Stimulated activated naive CD8-positive, alpha-beta T cell treated with anti-CD3 and anti-CD28 coated beads, Interleukin-15, amount 100 ng/mL, for 72 hours (primary cell): ENCODE measurements around the gene SLC12A2.

Source experiments
- ATAC-seq: fragments of 150-1000 bp; cut with Tn5 transposase; 2 replicates; pipeline ENCODE4 v1.10.0; 2021; ENCODE audit warnings: mild to moderate bottlenecking, moderate library complexity
- DNase-seq, 2 donors: peaks; one replicate each; pipeline ENCODE4 v3.0.0; 2021 to 2022
- H3K27ac Mint-ChIP-seq, 2 donors: one replicate each; pipeline ENCODE4 v1.8.0; 2022; ENCODE audit warnings: mild to moderate bottlenecking in 2 of 2, mixed read lengths in 2 of 2, moderate library complexity in 2 of 2
- H3K27me3 Mint-ChIP-seq: one replicate; pipeline ENCODE4 v1.8.0; 2022; ENCODE audit warnings: mixed read lengths
- H3K4me1 Mint-ChIP-seq: one replicate; pipeline ENCODE4 v1.8.0; 2022; ENCODE audit warnings: mild to moderate bottlenecking, mixed read lengths
- H3K4me3 Mint-ChIP-seq, 2 donors: one replicate each; pipeline ENCODE4 v1.8.0; 2022; ENCODE audit warnings: mild to moderate bottlenecking in 2 of 2, mixed read lengths in 2 of 2, moderate library complexity in 1 of 2
- H3K9me3 Mint-ChIP-seq, 2 donors: one replicate each; pipeline ENCODE4 v1.8.0; 2022; ENCODE audit warnings: mixed read lengths in 2 of 2

SLC12A2 gene

DNA sequence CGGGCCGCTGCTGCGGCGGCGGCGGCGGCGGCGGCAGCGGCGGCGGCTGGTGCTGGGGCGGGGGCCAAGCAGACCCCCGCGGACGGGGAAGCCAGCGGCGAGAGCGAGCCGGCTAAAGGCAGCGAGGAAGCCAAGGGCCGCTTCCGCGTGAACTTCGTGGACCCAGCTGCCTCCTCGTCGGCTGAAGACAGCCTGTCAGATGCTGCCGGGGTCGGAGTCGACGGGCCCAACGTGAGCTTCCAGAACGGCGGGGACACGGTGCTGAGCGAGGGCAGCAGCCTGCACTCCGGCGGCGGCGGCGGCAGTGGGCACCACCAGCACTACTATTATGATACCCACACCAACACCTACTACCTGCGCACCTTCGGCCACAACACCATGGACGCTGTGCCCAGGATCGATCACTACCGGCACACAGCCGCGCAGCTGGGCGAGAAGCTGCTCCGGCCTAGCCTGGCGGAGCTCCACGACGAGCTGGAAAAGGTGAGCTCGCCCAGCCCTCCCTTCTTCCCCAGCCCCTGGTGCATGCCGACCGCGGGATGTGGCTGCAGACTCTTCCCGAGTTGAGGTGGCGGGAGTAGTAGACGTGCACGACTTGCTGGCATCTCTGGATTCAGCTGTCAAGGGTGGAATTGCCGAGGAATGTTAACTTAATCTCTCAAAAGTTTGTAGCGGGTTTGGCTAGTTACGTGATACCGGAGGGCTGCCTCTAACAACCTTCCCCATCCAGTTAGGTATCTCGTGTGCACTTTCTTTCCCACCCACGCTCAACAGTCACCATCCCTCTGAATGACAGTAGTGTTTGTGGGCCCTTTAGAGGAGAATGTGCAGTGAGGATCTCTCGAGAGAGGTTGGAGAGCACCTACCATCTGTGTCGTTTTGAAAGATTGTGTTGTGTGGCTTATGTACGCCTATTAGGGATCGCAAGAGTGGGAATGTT lies 932 bp downstream of the SLC12A2 start:
- H3K4me3 Mint-ChIP-seq, result peak overlapping the region; percentile 75 to 89
- peak; percentile 37 for ATAC-seq
- H3K9me3 Mint-ChIP-seq, result no peaks in the 10 kb centered on the region
- peak overlapping the region; percentile 75 to 84 for H3K27ac Mint-ChIP-seq
- DNase-seq, result peak; percentile 55 to 60
- H3K4me1 Mint-ChIP-seq, result peaks cover 49% of the 10 kb centered on the region
- no peaks in the 10 kb centered on the region for H3K27me3 Mint-ChIP-seq

- no peaks in the 10 kb centered on the region for H3K27me3 Mint-ChIP-seq
- H3K4me3 Mint-ChIP-seq, result peak overlapping the region; percentile 75 to 89
- no peak overlapping the region for H3K27ac Mint-ChIP-seq
- no peak for DNase-seq
- H3K9me3 Mint-ChIP-seq, result no peaks in the 10 kb centered on the region
- ATAC-seq, result no peak
- peaks cover 44% of the 10 kb centered on the region for H3K4me1 Mint-ChIP-seq
Measured at GRCh38 chr5:128085413-128085812, 1.8 kb downstream of the SLC12A2 start.

GRCh38 chr5:128091579-128091978 lies 8.0 kb downstream of the SLC12A2 start:
- no peaks in the 10 kb centered on the region for H3K27me3 Mint-ChIP-seq
- DNase-seq (no peak), ATAC-seq (no peak)
- H3K4me1 Mint-ChIP-seq, result peaks cover 37% of the 10 kb centered on the region
- H3K27ac Mint-ChIP-seq, result no peak overlapping the region
- peaks cover 11 to 14% of the 10 kb centered on the region in 2 donors for H3K9me3 Mint-ChIP-seq
- H3K4me3 Mint-ChIP-seq, result no peak overlapping the region

DNA sequence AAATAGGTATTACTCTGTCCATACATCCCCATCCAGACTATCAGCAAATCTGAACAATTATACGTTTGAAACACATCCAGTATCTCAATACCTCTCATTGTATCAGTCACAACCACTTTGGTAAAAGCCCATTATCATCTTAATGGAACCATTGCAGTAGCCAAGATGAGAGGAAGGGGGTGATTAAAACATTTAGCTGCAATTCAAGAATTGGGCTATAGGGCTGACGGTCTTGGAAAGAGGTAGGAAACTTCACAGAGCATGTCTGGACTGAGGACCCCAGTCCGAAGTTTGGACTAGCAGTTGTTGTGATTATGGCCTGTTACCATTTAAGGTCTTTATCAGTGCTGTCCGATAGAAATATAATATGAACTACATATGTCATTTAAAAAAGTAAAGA lies 8.6 kb downstream of the SLC12A2 start:
- Mint-ChIP-seq H3K27me3 (no peaks in the 10 kb centered on the region), H3K9me3 (peaks cover 11 to 14% of the 10 kb centered on the region in 2 donors), H3K4me1 (peaks cover 34% of the 10 kb centered on the region), H3K27ac (no peak overlapping the region), H3K4me3 (no peak overlapping the region)
- DNase-seq (no peak), ATAC-seq (no peak)

- ATAC-seq (no peak), DNase-seq (no peak)
- Mint-ChIP-seq H3K4me3 (no peak overlapping the region), H3K27me3 (no peaks in the 10 kb centered on the region), H3K4me1 (peaks cover 23% of the 10 kb centered on the region), H3K27ac (peak overlapping the region in 1 of 2 donors; percentile 13), H3K9me3 (peaks cover 19 to 25% of the 10 kb centered on the region in 2 donors)
Measured at GRCh38 chr5:128093368-128093767, 9.8 kb downstream of the SLC12A2 start.

DNA sequence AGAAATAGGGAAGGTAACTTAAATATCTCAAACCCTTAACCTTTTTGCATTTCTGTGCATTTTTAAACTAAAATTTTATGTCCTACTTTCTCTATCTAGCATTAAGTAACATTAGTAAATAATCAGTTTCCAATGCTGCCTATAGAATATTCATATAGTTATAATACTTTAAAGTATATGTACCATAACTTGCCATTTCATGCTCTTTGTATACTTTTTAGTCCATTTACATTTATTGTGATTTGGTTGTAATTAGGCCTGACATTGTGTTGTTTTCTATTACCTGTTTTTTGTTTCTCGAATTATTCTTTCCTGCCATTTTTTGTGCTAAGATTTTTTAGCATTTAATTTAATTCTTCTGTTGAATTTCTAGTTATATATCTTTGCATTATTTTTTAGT lies 13.7 kb downstream of the SLC12A2 start:
- Mint-ChIP-seq H3K9me3 (peaks cover 21 to 25% of the 10 kb centered on the region in 2 donors), H3K27me3 (no peaks in the 10 kb centered on the region), H3K4me1 (peaks cover 13% of the 10 kb centered on the region), H3K27ac (no peak overlapping the region), H3K4me3 (no peak overlapping the region)
- no peak for DNase-seq
- no peak for ATAC-seq

GRCh38 chr5:128097781-128098180 lies 14.2 kb downstream of the SLC12A2 start:
- H3K9me3 Mint-ChIP-seq, result peaks cover 21 to 25% of the 10 kb centered on the region in 2 donors
- H3K4me3 Mint-ChIP-seq, result no peak overlapping the region
- H3K27me3 Mint-ChIP-seq, result no peaks in the 10 kb centered on the region
- ATAC-seq (no peak), DNase-seq (no peak)
- H3K27ac Mint-ChIP-seq, result no peak overlapping the region
- peaks cover 12% of the 10 kb centered on the region for H3K4me1 Mint-ChIP-seq

DNA sequence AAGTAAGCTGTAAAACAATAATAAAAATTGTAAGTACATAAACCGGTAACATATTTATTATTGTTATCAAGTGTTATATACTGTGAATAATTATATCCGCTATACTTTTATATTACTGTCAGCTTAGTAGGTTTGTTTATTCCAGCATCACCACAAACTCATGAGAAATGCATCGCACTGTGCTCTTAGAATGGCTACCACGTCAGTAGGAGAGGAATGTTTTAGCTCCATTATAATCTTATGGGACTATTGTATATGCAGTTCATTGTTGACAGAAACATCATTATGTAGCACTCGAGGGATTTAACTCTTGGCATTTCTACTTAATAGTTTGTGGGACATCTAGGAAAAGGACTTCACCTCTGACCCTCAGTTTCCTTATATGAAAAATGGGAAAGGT lies 16.4 kb downstream of the SLC12A2 start:
- H3K27me3 Mint-ChIP-seq, result no peaks in the 10 kb centered on the region
- H3K4me3 Mint-ChIP-seq, result no peak overlapping the region
- H3K9me3 Mint-ChIP-seq, result peaks cover 11 to 15% of the 10 kb centered on the region in 2 donors
- no peak for DNase-seq
- no peaks in the 10 kb centered on the region for H3K4me1 Mint-ChIP-seq
- no peak for ATAC-seq
- no peak overlapping the region for H3K27ac Mint-ChIP-seq

DNA sequence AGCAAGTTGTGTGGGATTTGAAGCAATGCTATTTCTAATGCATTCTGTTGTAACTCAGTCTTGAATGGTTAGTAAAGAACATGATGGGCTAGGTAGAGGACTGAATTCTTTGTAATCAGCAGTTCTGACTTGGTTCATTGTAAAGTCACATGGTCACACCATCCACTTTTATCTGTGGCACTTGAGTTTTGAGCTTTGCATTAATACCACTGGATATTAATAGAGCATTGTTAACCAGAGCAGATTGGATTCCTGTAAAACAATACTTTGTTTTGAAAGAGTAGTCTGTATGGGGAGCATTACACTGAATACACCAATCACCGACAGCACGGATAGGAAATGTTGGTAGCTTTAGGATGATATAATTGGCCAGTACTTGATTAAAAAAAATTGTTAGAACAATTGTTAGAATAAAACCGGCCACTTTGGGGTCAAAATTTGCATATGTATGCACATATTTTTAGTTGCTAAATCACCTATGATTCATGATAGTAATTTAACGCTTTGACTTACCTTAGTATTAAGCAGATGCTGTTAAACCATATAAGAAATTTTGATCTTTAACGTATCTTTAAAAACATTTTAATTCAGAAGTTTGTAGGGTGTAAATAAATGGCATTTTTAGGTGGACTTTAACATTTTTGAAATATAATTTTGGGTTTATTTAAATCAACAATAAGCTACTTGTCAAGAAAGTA lies 17.4 kb downstream of the SLC12A2 start:
- no peaks in the 10 kb centered on the region for H3K27me3 Mint-ChIP-seq
- DNase-seq, result no peak
- no peak for ATAC-seq
- no peak overlapping the region for H3K4me3 Mint-ChIP-seq
- H3K9me3 Mint-ChIP-seq, result peaks cover 11 to 15% of the 10 kb centered on the region in 2 donors
- H3K27ac Mint-ChIP-seq, result no peak overlapping the region
- no peaks in the 10 kb centered on the region for H3K4me1 Mint-ChIP-seq

DNA sequence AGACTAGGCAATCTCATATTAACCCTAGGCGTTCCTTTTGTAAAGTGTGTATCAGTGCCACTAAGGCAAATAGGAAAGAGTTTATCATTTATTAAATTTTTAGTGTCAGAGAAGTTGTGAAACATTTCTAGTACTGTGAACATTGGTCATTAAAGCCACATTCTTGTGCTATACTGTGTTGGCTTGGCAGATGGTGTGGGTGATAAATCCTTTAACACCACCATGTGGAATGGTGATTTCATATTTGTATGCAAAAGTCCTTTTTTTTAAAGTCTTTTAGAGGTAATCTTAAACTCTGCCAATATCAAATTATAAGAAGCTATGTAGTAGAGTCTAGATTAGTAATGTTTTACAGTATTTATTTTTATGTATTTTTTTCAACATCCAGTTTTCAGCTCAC lies 18.1 kb downstream of the SLC12A2 start:
- ATAC-seq, result no peak
- no peaks in the 10 kb centered on the region for H3K27me3 Mint-ChIP-seq
- DNase-seq, result no peak
- peaks cover 11 to 15% of the 10 kb centered on the region in 2 donors for H3K9me3 Mint-ChIP-seq
- H3K4me3 Mint-ChIP-seq, result no peak overlapping the region
- no peak overlapping the region for H3K27ac Mint-ChIP-seq
- H3K4me1 Mint-ChIP-seq, result no peaks in the 10 kb centered on the region

DNA sequence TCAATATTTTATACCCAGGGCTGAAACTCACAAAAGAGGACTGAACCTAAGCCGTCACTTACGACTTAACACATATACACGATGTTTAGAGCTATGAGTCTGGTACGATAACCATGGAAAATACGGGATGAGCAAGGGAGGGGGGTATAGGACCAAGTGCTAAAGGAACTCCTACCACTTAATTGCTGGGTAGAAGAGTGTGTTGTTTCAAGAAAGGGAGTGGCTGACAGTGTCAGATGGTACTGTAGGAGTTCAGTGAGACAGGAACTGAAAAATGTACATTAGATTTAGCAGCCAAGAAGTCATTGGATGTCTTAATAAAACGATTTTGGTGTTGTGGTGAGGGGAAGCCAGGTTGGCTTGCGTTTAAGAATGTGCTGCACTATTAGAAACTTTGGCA lies 21.6 kb downstream of the SLC12A2 start:
- H3K4me3 Mint-ChIP-seq, result no peak overlapping the region
- H3K27me3 Mint-ChIP-seq, result no peaks in the 10 kb centered on the region
- DNase-seq, result no peak

DNA sequence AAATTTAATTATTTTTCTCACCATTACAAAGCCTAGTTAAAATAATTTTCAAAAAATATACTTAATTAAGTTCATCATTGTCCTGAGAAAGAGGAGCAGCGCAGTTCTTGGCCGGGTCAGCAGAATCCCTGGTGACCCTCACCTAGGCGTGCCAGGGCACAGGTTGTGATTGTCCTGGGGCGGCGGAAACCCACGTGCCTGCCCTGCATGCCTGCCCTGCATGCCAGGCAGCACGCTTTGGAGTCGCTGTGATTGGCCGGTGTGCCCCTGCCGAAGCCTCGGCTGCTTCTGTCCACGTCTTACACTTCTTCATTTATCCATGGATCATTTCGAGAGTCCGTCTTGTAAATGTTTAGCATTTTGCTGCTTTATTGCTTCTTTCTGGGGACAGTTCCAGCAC lies 25.6 kb downstream of the SLC12A2 start:
- Mint-ChIP-seq H3K27ac (peak overlapping the region in 1 of 2 donors; percentile 22), H3K4me1 (peaks cover 12% of the 10 kb centered on the region), H3K4me3 (no peak overlapping the region), H3K9me3 (no peaks in the 10 kb centered on the region), H3K27me3 (no peaks in the 10 kb centered on the region)
- DNase-seq, result no peak
- no peak for ATAC-seq

More for the DNA sequence above, 21.6 kb downstream of the SLC12A2 start:
- ATAC-seq, result no peak
- Mint-ChIP-seq H3K4me1 (no peaks in the 10 kb centered on the region), H3K27ac (no peak overlapping the region), H3K9me3 (no peaks in the 10 kb centered on the region)

DNA sequence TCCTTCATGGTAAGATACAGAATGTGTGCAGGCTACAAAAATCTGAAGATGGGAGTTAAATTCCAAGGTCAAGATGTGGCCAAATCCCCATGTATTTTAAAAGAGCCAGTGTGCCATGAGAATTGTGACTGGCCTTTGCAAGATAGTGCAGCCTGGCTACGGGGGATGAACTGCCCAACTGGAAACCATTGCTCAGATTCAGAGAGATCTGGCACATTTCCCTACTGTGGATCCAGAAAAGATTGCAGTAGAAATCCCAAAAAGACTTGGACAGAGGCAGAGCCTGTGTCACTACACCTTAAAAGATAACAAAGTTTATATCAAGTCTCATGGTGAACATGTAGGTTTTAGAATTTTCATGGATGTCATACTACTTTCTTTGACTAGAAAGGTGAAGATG lies 26.2 kb downstream of the SLC12A2 start:
- no peaks in the 10 kb centered on the region for H3K9me3 Mint-ChIP-seq
- H3K27me3 Mint-ChIP-seq, result no peaks in the 10 kb centered on the region
- no peak for DNase-seq
- no peak overlapping the region for H3K27ac Mint-ChIP-seq
- no peak for ATAC-seq
- no peak overlapping the region for H3K4me3 Mint-ChIP-seq
- H3K4me1 Mint-ChIP-seq, result peaks cover 12% of the 10 kb centered on the region

- Mint-ChIP-seq H3K27ac (no peak overlapping the region), H3K4me3 (no peak overlapping the region), H3K9me3 (no peaks in the 10 kb centered on the region), H3K4me1 (peaks cover 12% of the 10 kb centered on the region), H3K27me3 (no peaks in the 10 kb centered on the region)
- DNase-seq (no peak), ATAC-seq (peak; percentile 55)
Measured at GRCh38 chr5:128111818-128112448, 28.4 kb downstream of the SLC12A2 start.

GRCh38 chr5:128116445-128116844 lies 32.9 kb downstream of the SLC12A2 start:
- no peak overlapping the region for H3K27ac Mint-ChIP-seq
- H3K4me1 Mint-ChIP-seq, result peaks cover 6% of the 10 kb centered on the region
- no peak for DNase-seq
- peaks cover 0 to 5% of the 10 kb centered on the region in 2 donors for H3K9me3 Mint-ChIP-seq
- no peak for ATAC-seq
- no peaks in the 10 kb centered on the region for H3K27me3 Mint-ChIP-seq
- H3K4me3 Mint-ChIP-seq, result no peak overlapping the region

DNA sequence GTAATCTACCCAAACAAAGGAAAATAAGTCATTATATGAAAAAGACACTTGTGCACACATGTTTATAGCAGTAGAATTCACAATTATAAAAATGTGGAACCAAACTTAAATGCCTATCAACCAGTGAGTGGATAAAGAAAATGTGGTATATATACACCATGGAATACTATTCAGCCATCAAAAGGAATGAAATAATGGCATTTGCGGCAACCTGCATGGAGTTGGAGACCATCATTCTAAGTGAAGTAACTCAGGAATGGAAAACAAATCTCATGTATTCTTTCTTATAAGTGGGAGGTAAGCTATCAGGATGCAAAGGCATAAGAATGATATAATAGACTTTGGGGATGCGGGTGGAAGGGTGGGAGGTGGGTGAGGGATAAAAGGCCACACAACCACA lies 34.6 kb downstream of the SLC12A2 start:
- no peak for ATAC-seq
- Mint-ChIP-seq H3K27ac (no peak overlapping the region), H3K4me3 (no peak overlapping the region), H3K4me1 (no peaks in the 10 kb centered on the region), H3K27me3 (no peaks in the 10 kb centered on the region), H3K9me3 (peaks cover 0 to 5% of the 10 kb centered on the region in 2 donors)
- DNase-seq, result no peak
